GM12873 (cell line): ENCODE measurements around the gene KAZN.

Experiments used
- CTCF ChIP-seq: IDR thresholded peaks from 2 replicates; pipeline ENCODE4 v1.5.1; 2012; ENCODE audit warnings: low read depth, mild to moderate bottlenecking, moderate library complexity, low read length, control low read depth; ENCODE audit not compliant: insufficient read depth; ENCODE audit errors: missing control alignments

Gene KAZN

GRCh38 chr1:15102646-15103045 lies 504.2 kb downstream of the KAZN start:
- no peak for TF ChIP-seq CTCF

- TF ChIP-seq CTCF, result no peak
Measured at GRCh38 chr1:15103211-15103610, 504.7 kb downstream of the KAZN start.

- no peak for TF ChIP-seq CTCF
Measured at GRCh38 chr1:15103906-15104305, 505.4 kb downstream of the KAZN start.

- no peak for TF ChIP-seq CTCF
Measured at GRCh38 chr1:15104768-15105167, 506.3 kb downstream of the KAZN start.

- no peak for TF ChIP-seq CTCF
Measured at GRCh38 chr1:15106608-15107007, 508.1 kb downstream of the KAZN start.

- no peak for TF ChIP-seq CTCF
Measured at GRCh38 chr1:15107058-15107687, 508.7 kb downstream of the KAZN start.

- no peak for TF ChIP-seq CTCF
Measured at GRCh38 chr1:15107911-15108310, 509.4 kb downstream of the KAZN start.
